ENCODE data around the gene CARD14.
"Not testable (repeated sequence)": the region's sequence is repeated elsewhere in the genome, so short reads cannot be mapped to it uniquely, and the experiment has no call there.

The CARD14 gene

GRCh38 chr17:80187090-80187489, 17.3 kb downstream of the CARD14 start:
- no peak for DNase-seq

GRCh38 chr17:80187515-80187941, 17.7 kb downstream of the CARD14 start:
- no peak for DNase-seq

GRCh38 chr17:80189611-80190010, 19.8 kb downstream of the CARD14 start:
- no peak for DNase-seq

- DNase-seq, result no peak
Measured at GRCh38 chr17:80190716-80191115, 20.9 kb downstream of the CARD14 start.

- DNase-seq, result no peak
Measured at GRCh38 chr17:80191192-80191591, 21.4 kb downstream of the CARD14 start.

DNA sequence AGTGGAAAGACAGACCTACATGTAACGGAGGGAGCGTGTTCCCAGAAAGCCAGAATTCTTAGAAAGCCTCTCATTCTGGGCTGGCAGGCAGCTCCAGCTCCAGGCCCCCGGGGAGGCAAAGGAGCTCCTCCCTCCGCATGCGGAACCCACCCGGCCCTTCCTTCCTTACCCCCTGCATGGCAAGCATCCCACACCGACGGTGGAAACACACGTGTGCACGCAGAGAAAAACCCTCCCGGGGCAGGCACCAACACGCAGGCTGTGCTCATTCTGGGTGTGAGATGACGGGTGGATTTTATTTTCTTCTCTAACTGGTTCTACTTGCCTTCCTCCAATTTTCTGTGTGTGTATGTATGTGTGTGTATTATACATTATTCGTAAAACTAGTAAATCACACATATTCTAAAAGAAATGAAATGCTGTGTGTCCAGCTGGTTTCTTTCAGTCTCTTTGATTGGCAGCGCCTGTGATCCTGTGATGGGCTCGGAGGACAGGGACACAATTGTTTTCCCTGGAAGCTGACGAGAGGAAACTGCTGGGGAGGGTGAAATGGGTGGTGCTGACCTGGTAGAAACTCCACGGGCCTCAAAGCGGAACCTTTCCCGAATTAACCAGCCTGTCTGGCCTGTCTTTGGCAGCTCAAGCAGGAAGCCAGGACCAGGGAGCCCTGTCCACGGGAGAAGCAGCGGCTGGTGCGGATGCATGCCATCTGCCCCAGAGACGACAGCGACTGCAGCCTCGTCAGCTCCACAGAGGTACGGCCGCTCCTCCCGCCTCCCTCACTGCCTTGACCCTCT, 22.2 kb downstream of the CARD14 start:
- no peak for DNase-seq

DNA sequence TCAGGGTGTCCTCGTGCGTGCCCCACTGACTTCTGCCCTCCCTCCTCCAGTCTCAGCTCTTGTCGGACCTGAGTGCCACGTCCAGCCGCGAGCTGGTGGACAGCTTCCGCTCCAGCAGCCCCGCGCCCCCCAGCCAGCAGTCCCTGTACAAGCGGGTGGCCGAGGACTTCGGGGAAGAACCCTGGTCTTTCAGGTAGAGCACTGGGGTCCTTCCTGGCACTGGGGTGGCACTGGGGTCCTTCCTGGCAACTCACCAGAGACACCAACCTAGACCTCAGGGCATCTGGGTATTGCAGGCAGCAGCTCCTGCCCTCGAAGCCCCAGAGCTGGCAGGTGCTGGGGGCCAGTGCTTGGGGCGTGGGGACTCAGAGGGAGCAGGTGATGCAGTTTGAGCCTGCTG, 25.3 kb downstream of the CARD14 start:
- DNase-seq, result no peak

GRCh38 chr17:80195671-80196529, 26.1 kb downstream of the CARD14 start:
- DNase-seq, result no peak

DNA sequence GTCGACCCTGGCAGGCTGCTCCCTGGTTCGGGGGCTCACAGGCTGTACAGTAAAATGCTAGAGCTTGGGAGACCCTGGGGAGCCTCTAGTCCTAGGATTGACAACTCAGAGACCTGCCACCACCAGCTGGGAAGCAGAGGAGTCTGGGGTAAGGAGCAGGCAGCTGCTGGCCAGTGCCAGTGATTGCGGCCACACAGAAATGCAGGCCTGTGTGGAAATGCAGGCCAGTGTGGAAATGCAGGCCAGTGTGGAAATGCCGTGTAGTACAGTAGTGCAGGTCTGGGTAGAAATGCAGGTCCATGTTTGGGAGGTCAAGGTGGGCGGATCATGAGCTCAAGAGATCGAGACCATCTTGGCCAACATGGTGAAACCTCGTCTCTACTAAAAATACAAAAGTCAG, 26.8 kb downstream of the CARD14 start:
- no peak for DNase-seq

DNA sequence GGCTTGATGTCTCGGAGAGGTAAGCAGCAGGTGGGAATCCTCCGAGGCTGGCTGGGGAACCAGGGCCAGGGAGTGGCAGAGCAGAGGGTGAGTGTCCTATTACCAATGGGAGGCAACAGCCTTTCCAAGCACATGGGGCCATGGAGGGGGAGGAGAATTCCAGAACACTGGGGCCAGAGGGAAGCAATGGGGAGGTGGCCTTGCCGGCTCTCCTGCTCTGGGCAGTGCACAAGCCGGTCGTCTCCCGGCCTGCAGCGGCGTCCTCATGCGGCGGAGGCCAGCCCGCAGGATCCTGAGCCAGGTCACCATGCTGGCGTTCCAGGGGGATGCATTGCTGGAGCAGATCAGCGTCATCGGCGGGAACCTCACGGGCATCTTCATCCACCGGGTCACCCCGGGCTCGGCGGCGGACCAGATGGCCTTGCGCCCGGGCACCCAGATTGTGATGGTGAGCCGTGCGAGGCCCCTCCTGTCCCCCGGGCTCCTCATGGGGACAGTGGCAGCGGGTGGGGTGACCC, 28.4 kb downstream of the CARD14 start:
- no peak for DNase-seq

DNA sequence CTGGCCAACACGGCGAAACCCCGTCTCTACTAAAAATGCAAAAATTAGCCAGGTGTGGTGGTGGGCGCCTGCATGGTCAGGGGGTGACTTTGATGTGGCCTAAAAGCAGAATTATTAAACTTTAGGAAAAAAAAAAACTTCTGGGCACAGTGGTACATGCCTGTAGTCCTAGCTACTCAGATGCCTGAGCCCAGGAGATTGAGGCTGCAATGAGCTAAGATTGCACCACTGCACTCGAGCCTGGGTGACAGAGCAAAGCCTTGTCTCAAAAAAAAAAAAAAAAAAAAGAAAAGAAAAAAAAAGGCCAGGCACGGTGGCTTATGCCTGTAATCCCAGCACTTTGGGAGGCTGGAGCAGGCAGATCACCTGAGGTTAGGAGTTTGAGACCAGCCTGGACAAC, 29.5 kb downstream of the CARD14 start:
- DNase-seq, result not testable (repeated sequence)

- no peak for DNase-seq
Measured at GRCh38 chr17:80201446-80201845, 31.6 kb downstream of the CARD14 start.

GRCh38 chr17:80202197-80202596, 32.4 kb downstream of the CARD14 start:
- no peak for DNase-seq

DNA sequence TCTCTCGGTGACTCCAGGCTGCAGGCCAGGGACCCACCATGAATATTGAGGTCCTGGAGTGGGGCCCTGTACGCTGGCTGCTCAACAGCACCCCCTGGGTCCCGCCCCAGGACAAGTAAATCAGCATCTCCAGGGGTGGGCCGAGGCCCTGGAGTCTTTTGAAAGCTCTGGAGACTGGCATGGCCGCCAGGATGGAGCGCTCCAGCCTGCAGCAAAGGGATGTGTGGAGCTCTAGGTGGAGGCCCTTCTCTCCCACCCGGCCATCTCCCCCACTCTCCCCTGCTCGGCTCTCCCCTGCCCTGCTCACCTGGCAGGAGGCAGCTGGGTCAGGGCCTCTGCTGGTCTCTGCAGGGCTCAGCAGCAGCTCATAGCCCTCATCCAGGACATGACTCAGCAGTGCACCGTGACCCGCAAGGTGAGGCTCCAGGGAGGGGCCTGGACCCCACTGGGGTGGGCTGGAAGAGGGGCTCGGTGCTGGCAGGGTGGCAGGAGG, 33.7 kb downstream of the CARD14 start:
- no peak for DNase-seq

DNA sequence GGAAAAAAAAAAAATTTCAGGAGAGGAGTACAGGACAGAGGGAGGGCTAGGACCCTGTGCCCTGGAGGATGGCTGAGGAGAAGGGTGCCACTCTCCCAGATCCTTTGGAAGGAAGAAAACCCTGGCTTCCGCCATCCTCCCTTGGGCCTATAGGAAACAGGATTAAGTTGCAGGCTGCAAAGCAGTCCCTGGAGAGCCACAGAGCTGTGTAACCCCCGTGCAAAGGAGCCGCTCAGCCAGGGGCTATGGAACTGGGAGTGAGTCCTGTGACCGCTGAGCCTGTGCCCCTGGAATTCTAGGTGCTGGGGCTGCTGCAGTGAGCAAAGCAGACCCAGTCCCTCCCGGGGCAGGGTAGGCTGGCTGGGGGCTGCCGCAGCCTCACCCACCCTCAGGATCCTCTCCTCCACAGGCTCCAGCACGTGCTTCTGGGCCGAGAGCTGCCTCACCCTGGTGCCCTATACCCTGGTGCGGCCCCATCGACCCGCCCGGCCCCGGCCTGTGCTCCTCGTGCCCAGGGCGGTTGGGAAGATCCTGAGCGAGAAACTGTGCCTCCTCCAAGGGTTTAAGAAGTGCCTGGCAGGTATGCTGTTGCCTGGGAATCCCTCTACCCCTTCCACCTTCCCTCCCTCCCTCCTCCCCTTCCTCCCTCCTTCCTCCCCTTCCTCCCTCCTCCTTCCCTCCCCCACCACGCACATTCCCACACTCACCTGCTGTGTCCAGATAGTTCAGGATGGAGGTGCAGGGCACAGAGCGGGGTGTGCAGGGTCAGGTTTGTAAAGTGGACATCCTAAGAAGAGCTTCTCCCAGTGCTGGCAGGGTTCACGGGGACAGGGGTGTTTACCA, 35.0 kb downstream of the CARD14 start:
- DNase-seq, result no peak

DNA sequence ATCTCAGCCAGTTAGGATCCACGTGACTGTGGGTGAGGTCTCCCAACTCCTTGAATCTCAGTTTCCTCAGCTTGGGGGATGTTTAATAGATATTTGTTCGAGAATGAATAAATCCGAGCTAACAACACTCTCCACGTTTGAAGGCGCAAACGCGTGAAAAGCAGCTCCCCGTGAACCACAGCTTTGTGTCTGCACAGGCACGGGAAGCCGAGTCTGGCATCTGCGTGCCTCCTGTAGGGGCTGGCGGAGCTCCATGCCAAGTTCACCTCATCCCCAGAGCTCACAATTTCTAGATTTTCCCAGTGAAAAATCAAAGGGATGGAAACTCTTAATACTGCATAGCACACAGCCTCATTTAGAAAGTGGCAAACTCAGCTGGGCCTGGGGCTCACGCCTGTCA, 36.0 kb downstream of the CARD14 start:
- DNase-seq, result no peak

DNA sequence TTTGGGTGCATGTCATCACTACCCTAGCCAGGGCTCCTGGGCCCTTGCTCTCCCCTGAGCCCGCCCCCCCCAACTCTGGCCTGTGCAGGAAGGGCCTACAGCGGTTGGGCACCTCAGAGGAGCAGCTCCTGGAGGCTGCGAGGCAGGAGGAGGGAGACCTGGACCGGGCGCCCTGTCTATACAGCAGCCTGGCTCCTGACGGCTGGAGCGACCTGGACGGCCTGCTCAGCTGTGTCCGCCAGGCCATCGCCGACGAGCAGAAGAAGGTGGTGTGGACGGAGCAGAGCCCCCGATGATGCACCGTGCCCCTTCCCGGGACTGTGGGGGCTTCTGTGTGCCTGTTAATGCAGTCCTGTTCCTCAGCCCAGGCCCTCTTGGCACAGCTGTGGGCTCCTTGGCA, 38.2 kb downstream of the CARD14 start:
- DNase-seq, result no peak

- DNase-seq, result no peak
Measured at GRCh38 chr17:80209765-80210164, 39.9 kb downstream of the CARD14 start.

- no peak for DNase-seq
Measured at GRCh38 chr17:80210348-80211108, 40.7 kb downstream of the CARD14 start.

- DNase-seq, result no peak
Measured at GRCh38 chr17:80212109-80212508, 42.3 kb downstream of the CARD14 start.

GRCh38 chr17:80212511-80212910, 42.7 kb downstream of the CARD14 start:
- DNase-seq, result no peak
